ENCODE results near the gene VWA5B1.
"Not testable (repeated sequence)": the region's sequence is repeated elsewhere in the genome, so short reads cannot be mapped to it uniquely, and the experiment has no call there.

Gene VWA5B1, protein sequence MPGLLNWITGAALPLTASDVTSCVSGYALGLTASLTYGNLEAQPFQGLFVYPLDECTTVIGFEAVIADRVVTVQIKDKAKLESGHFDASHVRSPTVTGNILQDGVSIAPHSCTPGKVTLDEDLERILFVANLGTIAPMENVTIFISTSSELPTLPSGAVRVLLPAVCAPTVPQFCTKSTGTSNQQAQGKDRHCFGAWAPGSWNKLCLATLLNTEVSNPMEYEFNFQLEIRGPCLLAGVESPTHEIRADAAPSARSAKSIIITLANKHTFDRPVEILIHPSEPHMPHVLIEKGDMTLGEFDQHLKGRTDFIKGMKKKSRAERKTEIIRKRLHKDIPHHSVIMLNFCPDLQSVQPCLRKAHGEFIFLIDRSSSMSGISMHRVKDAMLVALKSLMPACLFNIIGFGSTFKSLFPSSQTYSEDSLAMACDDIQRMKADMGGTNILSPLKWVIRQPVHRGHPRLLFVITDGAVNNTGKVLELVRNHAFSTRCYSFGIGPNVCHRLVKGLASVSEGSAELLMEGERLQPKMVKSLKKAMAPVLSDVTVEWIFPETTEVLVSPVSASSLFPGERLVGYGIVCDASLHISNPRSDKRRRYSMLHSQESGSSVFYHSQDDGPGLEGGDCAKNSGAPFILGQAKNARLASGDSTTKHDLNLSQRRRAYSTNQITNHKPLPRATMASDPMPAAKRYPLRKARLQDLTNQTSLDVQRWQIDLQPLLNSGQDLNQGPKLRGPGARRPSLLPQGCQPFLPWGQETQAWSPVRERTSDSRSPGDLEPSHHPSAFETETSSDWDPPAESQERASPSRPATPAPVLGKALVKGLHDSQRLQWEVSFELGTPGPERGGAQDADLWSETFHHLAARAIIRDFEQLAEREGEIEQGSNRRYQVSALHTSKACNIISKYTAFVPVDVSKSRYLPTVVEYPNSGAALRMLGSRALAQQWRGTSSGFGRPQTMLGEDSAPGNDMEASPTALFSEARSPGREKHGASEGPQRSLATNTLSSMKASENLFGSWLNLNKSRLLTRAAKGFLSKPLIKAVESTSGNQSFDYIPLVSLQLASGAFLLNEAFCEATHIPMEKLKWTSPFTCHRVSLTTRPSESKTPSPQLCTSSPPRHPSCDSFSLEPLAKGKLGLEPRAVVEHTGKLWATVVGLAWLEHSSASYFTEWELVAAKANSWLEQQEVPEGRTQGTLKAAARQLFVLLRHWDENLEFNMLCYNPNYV

DNA sequence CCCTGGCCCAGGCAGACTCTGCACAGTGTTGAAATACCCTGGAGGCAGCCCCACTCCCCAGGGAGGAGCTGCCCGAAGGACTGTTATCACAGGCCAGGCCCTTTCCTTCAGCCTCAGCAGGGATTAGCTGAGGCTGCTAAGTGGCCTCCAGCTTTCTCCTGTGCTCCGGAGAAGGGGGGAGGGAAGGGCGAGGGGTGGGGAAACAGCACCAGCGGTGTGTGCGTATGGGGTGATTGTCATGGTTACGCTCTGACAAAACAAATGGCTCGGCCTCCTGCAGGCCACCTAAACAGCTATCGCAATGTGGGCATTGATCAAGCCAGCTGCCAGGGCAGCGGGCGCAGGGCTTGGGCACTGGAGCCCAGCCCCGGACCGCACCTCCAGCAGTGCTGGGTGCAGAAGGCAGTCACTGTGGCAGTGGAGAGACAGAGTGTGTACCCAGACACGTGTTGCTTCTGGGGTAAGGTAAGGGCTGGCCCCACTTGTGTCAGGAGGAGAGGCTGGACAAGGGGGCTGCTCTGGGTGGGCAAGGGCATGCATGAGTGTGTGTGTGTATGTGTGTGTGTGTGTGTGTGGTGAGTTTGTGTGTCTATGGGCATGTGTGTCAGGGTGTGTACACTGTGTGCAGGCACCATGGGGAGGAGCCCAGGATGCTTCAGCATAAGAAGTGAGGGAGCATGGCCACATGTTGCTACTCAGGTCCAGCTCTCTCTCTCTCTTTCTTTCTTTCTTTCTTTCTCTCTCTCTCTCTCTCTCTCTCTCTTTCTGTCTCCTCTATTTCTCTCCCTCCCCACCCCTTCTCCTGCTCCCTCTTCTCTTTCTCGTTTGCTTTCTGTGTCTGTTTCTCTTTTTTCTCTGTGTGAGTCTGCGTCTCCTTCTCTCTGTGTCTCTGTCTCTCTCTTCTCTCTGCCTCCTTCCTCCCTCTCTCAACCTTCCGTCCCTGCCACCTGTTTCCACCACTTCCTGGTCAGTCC, at the start of gene VWA5B1:
Gene VWA5B1, plus strand, starts transcription at position 252 of the 974 bp plus-strand sequence. CDS start 19,727 bp downstream, outside the sequence.
- no peak for DNase-seq (ENCODE audit: low read depth)

DNA sequence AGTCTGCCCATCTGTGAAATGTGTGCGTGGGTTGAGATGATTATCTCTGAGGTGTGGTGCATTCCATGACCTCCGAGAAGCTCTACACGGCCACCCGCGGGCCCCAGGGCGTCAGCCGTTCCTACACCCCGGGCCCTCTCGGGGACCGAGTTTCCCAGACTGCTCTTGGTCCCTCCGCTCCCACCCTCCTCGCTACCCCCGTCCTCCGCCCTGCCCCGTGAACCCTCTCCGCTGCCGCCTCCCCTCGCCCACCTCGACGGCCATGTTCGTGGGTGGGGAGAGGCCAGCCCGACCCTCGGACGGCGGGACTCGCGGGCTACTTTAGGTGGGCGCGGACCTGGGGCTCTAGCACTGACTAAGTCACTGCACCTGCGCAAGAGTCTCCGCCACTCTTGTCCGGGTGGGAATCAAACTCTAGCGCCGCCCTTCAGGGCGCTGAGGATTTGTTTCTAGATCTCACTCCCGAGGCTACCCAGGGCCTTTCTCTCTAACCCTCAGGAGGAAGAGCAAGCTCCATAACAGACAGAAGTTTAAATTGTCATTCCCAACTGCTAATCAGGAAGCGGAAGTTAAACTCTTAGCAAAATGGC, 47.7 kb upstream of the VWA5B1 start:
- DNase-seq (ENCODE audit: low read depth) = no peak

DNA sequence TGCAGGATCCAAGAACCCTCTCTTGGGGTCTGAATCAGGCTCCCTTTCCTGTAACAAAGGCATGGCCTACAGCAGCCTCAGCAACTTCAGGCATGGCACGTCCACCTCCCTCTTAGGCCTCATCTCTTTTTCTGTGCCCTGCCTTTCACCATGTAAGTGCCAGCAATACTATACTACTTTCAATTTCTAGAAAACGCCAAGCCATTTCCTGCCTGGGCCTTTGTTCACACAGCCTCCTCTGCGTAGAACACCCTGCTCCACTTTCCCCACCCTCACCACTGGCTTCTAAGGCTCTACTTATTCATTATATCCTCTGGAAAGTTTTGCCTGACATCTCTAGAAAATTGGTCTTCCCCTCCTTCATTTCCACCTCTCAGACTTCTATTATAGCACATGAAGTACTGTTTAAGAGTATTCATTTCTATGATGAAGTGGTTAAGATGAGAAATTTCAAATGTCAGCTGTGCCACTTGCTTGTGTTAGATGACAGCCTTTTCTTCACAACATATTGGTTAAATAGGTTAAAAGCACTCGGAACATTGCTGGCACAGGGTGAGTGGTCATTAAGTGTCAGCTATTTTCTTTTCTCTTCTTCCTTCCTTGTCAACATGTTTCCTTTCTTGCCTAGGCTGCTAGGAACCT, 41.6 kb upstream of the VWA5B1 start:
- DNase-seq (ENCODE audit: low read depth) = peak; percentile 2

DNA sequence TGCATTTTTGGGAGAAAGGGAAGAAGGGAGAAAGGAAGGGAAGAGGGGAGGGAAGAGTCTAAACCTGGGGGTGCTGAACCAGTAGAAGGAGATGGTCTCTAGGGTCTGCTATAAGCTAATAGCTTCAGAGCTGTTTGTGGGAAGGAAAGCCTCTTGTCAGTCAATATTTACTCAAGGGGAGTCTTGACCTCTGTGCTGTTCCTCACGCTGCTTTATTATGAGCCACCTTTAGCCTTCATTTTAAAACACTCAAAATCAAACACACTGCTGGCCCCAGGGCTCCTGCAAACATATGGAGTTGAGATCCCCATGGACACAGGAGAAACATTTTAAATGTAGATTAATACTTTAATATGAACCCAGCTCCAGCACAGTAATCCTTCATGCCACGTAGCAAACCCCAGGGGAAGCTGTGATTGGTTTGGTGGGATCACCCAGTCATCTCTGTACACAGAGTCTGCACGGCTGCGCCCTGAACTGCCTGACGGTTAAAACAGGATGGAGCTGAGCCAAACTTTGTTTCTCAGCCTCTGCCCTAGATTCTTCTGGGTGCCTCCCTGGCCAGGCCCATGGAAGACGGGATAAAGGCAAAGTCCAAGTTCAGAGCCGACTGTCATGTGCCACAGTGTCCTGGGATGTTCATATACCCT, 40.2 kb upstream of the VWA5B1 start:
- no peak for DNase-seq (ENCODE audit: low read depth)

DNA sequence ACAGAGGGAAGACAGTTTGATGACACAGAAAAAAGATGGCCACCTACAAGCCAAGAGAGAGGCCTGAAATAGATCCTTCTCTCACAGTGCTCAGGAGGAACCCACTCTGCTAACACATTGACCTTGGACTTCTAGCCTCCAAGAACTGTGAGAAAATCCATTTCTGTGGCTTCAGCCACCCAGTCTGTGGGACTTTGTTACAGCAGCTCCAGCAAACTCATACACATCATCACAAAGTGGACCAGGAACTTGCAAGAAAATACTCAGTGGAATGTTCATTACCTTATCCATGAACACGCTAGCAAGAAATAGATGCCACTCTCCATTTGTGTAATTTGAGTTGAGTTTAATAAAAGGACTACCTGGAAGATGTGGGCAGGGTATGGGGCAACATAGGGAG, 38.1 kb upstream of the VWA5B1 start:
- DNase-seq (ENCODE audit: low read depth) = no peak

DNA sequence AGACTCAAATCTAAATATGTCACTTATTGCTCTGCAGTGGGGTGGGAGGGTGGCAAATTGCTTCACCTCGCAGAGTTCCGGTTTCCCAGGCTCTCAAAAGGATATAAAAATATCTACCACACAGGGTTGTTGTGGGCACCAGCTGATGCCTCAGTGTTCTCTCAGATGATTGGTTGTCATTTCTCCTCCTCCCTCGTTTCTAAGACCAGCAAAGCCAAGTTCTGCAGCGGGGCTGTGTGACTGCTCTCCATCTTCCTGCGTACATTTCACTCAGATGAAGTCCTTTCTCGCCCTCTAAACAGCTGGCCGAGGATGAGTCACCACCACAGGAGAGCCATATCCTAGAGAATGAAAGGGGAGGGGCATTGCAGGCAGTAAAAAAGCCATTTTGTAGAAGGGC, 35.0 kb upstream of the VWA5B1 start:
- DNase-seq (ENCODE audit: low read depth) = no peak

DNA sequence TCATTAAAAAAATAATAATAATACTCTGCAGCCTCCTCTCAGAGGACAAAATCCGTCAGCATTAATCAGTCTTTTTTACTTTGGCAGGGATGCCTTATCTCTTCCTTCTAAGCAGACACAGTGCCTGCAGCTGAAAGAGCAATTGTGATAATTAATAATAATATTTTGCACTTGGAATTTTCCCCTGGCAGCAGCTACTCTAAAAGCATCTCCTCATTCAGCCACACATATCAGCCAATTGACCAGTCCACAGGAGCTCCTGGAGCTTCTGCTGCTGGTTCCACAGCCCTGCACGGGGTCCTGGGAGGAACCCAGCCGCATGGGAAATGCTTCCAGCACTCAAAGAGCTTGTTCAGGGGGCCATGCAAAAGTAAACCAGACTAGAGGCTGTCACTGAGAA, 31.0 kb upstream of the VWA5B1 start:
- DNase-seq (ENCODE audit: low read depth) = no peak

DNA sequence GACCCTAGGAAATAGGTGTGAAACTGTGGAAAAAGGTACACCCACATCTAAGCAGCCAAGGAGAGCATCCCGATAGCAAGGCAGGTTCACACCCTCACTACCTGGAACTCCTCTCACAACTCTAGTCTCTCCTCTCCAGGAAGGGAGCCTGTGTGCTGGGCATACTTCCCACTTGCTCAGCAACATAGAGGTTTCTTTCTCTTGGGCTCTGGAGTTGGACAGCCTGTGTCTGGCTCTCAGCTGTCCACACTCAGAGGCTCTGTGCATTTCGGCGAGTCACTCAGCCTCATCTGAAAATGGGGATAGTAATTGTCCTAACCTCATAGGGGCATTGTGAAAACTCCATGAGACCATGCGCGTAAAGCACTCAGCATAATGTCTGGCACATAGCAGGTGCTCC, 29.6 kb upstream of the VWA5B1 start:
- DNase-seq (ENCODE audit: low read depth) = no peak

DNA sequence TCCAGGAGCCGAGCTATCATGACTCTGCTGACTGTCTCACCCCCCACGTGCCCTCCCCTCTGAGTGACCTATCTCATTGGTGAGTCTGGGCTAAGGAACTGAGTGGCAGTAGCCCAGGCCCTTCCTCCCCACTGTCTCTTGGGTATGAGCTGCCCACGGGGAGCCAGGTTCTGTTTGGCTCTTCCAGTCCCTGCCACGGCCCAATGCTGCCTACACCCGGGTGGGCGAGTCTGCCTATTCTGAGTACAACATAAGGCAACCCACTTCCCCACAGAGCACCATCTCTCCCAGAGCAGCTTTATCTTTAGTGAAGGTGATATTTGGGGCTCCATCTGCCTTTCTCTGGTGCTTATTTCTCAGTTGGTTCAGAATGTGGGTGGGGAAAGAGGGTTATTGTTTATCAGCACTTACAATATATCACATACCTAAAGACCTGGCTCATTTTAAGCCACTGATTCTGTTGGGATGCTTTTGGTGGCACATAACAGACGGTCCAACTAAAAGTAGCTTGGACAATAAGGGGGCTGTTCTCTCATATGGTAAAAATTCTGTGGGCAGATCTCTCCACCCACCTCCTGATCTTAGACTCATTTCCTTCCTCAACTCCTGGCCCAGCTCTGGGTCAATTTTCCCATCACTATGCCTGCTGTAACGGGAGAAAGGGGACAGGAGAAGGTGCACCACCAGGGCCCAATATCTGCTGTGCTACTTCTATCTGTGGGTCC, 27.7 kb upstream of the VWA5B1 start:
- DNase-seq (ENCODE audit: low read depth) = no peak

DNA sequence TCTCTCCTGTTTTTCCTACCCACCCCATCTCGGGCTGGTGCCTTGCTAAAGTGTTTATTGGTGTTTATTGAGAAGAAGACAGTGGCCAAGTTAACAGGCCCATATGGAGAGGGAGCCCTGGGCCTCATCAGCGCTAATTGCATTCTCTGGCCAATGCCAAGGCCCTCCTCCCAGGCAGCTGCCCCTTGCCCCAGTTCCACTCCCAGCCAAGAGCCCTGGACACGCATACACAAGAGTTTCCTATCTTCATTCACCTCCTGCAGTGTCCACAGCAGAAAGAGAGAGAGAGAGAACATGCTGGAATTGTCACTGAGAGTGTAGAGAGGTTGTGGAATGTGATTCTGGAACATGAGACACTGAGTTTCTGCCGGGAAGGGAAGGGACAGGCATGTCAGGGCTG, 25.4 kb upstream of the VWA5B1 start:
- no peak for DNase-seq (ENCODE audit: low read depth)

DNA sequence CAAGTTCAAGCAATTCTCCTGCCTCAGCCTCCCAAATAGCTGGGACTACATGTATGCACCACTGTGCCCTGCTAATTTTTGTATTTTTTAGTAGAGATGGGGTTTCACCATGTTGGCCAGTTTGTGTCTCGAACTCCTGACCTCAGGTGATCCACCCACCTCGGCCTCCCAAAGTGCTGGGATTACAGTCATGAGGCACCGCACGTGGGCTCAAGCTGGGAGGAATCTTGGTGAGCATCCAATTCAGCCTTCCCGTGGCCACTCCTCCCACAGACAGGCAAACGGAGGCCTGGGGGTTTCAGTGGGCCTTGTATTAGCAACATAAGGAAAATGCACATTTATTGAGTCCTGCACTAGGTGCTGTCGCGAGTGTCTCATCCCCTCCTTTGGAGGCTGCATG, 24.5 kb upstream of the VWA5B1 start:
- no peak for DNase-seq (ENCODE audit: low read depth)

DNA sequence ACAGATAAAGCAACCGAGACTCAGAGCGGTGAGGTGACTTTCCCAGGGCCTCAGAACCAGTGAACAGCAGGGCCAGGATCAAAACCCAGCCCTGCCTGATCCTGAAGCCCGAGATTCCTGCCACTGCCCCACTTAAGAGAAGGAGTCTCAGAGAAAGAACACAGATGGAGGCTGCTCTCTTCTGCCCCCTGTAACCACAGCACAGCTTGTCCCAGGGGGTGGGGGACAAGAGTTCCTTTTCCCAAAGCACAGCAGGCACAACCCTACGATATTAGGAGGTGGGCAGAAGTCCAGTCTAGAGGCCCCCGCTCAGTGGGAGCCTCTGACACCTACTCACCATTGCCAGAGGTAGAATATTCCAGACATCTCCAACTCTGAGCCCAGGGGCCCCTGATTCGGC, 24.0 kb upstream of the VWA5B1 start:
- DNase-seq (ENCODE audit: low read depth) = no peak

DNA sequence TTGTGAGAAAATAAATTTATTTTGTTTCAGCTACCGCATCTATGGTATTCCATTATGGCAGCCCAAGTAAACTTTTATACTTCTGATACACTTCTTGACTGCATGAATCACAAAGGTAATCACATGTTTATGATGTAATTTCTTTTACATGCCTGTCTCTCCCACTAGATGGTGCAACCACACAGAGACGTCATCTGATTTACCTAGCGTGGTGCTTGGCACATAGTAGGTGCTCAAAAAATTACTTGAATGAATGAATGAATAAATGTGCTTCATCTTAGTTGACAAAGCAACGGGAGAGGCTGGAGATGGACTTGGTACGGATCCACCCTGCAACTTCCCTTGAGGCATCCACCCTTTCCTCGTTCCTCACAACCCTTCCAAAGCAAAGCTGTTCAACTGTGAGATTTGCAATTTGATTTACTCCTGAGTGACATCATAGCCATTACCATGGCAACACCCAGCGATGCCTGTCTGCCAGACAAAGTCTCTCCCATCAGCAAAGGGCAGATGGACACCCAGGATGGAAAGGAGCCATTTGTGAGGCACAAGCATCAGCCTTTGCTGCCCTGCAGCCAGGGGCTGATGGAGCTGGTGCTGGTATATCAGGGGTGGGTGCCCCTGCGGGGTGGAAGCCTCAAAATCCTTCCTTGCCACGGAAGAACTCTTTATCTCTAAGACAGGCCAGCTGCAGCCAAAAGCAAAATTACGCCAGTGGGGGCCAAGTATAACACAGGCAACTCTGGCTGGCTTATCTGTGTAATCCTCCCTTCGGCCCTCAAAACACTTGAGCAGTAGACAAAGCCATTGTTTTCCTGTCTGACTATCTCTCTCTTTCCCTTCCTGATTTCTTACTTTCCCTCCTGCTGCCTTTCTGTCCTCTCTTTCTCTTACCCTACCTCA, 18.9 kb upstream of the VWA5B1 start:
- no peak for DNase-seq (ENCODE audit: low read depth)

DNA sequence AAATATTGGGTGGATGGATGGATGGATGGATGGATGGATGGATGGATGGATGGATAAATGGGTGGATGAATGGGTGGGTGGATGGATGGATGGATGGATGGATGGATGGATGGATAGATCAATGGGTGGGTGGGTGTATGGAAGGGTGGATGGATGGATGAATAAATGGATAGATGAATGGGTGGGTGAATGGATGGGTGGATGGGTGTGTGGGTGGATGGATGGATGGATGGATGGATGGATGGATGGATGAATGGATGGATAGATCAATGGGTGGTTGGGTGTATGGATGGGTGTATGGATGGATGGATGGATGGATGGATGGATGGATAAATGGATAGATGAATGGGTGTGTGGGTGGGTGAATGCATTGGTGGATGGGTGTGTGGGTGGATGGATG, 17.0 kb upstream of the VWA5B1 start:
- DNase-seq (ENCODE audit: low read depth) = not testable (repeated sequence)

DNA sequence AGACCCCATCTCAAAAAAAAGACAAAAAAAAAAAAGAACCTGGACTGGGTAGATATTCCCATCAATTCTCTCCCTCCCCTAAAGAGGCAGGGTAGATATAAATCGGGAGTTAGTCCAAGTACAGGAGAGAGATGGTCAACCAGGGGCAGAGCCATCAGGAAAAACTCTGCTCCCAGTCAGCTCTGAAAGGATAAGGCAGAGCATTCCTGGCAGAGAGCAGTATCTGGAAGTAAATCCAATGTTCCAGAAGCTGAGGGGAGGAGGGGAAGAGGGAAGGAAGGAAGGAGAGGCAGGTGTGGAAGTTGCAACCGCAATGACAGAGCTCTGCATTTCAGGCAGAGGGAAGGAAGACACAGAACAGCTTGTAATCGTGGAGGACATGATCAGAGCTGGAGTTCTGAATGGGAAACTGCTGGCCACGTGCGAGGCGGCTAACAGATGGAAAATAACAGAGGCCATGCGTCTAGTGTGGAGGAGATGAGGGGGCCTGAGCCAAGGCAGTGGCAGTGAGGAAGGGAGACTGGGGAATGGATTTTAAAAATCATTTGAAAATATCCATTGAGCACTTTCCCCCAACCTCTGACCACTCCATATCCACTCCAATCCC, 15.3 kb upstream of the VWA5B1 start:
- no peak for DNase-seq (ENCODE audit: low read depth)

DNA sequence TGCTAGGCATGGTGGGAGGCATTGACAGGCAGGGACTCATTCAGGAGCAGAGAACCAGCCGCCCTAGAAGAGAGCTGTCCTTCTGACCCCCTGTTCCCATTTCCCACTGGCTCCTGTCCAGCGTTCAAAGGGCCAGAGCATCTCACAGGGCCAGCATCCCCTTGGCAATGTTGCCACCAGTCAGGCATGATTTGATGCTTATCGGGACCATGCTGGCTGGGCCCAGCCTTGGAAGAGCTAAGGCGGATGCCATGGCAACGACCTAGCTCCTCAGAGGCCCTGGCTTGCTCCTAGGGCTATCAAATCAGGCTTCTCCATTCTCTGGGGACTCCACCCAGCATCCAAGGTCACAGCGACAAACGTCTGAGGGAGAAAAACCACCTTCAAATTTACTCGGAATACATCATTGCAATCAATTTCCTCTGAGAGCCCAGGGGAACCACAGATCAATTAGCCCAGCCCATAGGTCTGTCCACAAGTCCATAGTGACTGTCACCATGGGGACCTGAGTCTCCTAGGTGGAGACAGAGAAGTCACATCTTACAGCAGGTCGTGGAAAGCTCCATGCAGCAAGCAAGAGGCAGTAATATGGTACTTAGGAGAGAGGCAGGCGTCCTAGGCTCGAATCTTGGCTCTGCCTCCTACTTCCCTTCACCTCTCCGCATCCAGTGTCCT, 14.1 kb upstream of the VWA5B1 start:
- DNase-seq (ENCODE audit: low read depth) = no peak

DNA sequence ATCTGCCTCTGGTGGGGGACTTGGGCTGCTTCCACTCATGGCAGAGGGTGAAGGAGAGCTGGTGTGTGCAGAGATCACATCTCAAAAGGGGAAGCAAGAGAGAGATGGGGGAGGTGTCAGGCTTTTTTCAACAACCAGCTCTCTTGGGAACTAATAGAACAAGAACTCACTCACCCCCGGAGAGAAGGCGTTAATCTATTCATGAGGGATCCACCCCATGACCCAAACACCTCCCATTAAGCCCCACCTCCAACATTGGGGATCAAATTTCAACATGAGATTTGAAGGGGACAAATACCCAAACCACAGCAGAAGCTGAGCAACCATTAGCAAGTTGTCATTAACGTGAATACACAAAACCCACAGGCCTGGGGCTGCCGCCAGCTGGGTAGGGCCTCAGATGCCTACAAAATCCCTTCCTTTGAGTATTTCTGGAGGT, 12.0 kb upstream of the VWA5B1 start:
- DNase-seq (ENCODE audit: low read depth) = no peak

Measured in activated gamma-delta T cell treated with anti-CD3 and anti-CD28 coated beads, Interleukin-2, amount 50 U/mL, for 16 hours (primary cell).